HG03060 (cell line): Measurements from ENCODE around the gene ASTN2.

Source experiments
- ATAC-seq: cut with Tn5 transposase; IDR thresholded peaks from one replicate; pipeline ENCODE4 v1.9.1; 2021; ENCODE audit warnings: low read depth, moderate number of reproducible peaks; ENCODE audit not compliant: unreplicated experiment

Gene ASTN2

DNA sequence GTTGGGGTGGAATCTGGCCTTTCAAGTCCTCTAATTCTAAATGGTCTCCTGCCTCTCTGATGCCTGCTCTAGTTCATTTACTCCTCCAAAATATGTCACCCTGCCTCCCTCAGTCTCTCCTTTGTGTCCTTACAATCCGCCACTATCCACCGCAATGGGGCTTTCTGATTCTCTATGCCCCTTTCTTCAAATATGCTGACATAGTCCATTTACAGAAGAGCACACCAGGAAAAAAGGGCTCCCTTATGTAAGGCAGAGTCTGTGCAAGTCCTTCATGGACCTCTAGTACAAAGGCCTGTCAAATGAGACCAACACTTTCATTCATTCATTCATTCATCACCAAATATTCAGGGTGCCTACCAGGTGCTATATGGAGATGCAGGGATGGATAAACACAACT, 2.0 kb upstream of the ASTN2 start:
- ATAC-seq, result no peak

DNA sequence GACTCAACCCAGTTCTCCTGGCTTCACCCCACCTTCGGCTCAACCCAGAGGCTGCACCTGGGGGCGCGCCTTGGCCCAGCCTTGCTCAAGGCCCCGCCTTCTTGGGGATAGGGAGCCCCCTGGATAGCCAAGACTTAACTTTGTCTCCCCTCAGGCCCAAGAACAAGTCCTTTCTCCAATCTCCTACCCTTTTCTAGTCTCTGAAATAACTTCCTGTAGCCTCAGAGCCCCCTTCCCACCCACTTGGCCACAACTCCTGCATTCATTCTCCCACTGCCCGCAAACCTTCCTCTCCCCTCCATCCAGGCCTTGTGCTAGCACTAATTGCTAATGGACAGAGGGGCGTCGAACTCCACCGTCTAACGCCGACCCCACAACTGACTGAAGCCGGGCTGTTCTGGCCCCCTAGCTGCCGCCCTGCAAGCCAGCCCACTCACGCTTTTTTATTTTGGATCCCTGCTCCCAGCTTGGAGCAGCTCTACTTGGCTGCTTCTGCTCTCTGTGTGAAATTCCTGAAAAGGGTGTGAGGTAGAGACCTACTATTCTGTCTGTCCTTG, 579 bp upstream of the ASTN2 start:
- no peak for ATAC-seq

DNA sequence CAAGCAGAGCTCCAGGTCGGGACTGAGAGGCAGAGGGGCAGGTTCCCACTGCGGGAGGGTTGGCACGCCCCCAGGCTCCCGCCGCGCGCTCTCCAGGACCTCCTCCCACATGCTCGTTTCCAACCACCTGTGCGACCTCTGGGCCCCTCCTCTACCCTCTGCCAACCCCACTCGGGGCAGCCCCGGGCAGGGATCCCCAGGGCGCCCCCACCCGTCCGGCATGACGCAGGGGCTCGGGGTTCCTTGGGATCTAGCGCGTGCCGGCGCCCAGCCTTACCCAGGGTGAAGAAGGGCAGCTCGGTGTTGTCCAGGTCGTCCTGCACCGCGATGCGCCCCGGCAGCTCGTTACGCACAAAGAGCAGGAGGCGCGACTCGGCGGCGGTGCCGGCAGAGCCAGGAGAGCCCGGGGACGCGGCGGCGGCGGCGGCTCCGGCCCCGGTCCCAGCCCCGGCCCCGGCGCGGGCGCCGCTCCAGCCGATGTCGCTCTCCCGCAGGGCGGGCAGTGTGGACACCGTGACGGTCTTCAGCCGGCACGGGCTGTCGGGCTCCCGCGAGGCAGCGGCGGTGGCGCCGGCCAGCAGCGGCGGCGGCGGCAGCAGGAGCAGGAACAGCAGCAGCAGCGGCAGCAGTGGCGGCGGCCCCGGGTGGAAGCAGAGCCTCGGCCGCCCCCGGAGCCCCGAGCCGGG, 494 bp downstream of the ASTN2 start:
- ATAC-seq, result no peak

DNA sequence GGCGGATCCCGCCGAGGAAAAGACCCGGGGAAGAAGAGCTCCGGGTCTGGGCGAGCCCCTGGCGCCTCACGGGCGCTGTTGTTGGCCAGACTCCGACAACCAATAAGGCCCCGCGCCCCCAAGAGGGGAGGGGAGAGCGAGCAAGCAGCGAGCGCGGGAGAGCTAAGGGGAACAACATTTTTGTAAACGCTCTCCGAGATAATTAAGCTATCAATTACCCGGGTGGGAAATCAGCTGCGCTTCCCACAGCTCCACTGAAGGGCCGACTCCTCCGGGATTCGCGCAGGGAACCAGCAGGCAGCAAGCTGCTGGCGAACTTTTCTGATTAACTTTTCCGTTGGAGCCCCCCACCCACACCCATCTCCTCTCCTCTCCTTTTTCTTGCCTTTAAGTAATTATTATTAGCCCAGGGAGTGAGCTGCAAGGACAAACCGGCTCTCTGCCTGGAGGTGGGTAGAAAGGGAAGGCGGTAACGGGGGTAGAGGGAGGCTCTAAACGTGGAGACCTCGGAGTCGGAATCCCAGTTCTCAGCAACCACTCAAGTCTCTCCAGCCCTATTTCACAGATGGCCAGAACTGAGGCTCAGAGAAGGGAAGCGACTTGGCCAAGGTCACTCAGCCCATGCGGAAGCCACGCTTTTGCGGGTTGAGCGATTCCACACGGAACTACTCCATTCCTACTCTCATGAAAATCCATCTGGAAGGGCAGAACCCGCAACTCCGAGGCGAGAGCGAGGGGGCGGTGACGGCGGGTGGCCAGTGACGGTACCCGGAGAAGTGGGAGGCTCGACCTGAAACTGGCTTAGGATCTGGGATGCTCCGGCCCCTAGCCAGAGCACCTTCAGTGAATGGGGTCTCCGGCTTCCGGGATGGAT, 1.3 kb downstream of the ASTN2 start:
- ATAC-seq, result no peak

DNA sequence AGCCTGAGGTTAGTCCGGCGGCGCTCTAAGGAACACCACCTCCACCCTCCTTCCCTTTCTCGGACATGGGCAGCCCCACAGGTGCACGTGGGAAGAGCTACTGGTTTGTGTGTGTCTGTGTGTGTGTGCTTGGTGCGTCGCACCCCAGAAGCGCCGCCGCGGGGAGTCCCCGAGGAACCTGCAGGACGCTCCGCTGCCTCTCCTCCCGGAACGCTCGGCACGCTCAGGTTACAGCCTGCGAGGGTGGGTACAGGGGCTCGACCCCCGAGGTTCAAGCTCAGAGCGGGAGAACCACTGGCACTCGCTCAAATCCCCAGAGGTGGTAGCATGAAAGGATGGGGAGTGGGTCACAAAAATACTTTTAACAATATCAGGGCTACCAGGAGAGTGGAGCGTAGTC, 2.0 kb downstream of the ASTN2 start:
- ATAC-seq, result no peak

DNA sequence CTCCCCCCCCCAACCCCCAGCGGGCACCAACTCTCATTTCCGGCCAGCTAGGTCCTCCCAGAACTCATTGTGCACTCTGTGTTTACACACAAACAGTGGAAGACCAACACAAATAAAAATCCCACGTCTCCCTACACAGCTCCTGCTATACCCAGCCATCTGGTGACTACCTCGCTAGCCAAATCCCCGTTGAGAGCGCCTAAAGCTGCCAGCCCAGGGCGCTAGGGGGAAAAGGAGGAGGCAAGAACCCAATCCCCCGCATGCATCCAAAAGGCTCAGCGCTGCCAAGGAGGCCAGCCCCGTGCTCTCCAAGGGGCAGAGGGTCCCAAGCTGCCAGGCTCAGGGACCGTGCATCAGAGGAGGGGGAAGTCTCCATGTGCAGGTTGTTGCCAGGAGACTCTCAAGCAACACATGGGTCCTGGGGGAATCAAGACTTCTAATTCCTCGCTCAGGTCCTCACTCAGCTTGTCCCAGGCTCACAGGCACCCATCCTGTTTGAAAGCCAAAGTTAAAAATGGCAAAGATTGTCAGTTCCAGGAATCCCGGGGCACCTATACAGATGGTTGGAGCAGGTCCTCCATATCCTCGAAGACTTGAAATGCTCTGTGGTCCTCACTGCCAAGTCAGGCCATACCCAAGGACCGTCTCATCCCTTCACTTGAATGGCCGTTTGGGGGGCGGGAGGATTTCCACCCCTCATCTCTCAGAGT, 2.7 kb downstream of the ASTN2 start:
- no peak for ATAC-seq

DNA sequence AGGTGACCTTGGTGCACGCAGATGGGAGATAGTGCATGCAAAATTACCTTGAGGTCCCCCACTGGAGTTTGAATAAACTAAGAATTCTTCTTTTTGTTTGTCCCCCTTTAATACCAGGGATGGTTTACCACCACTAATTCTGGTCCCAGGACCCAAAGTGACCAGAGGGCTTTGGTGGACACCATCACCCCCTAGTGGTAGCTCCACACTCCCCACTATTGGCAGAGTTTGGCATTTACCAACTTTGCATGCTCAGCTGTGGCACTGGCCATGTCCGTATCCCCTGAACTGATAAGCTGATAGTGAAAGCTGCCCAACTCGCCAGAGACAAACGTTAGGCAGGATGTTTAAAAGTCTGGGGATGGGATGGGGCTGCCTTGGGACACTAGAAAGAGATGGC, 3.3 kb downstream of the ASTN2 start:
- no peak for ATAC-seq

DNA sequence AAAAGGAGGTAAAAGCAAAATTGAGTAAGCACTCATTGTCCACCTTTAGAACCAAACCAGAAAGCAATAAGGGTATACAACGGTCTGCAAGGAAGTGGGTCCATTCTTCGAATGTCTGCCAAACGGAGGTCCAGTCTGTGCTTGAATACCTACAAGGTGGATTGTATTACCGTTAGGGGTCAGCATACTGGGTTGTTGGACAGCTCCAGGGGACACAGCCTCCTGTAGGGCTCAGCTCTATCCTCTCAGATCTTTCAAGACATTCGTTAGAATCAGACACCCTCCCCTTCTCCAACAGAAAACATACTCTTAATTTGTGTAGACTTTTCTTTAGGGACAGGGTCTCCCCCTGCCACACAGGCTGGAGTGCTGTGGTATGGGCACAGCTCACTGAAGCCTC, 5.5 kb downstream of the ASTN2 start:
- ATAC-seq, result no peak

DNA sequence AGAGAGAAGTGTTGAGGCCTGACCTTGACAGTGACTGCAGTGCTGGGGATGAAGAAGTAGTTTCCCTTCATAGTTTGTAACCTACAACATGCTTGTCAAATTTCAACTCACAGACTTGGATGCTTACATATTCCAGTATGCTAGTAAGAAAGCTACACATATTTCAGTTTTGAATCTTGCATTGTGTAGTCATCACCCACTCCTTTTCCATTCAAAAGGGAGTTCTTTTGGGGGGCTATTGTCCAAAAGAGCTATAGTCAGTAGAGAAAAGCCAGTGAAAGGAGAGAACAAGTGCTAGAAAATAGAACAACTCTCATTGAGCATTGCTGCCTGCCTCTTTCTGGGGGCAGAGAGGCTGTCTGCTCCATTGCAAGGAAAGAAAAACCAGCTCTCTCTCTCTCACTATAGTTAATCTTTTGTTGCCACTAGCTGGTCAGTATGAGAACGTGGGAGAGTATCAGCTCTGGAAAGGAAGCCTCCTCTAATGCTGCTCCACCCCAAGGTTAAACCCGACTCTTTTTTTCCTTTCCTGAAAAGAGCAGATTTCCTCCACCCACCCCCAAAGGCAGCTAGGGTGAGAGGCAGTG, 7.3 kb downstream of the ASTN2 start:
- no peak for ATAC-seq

DNA sequence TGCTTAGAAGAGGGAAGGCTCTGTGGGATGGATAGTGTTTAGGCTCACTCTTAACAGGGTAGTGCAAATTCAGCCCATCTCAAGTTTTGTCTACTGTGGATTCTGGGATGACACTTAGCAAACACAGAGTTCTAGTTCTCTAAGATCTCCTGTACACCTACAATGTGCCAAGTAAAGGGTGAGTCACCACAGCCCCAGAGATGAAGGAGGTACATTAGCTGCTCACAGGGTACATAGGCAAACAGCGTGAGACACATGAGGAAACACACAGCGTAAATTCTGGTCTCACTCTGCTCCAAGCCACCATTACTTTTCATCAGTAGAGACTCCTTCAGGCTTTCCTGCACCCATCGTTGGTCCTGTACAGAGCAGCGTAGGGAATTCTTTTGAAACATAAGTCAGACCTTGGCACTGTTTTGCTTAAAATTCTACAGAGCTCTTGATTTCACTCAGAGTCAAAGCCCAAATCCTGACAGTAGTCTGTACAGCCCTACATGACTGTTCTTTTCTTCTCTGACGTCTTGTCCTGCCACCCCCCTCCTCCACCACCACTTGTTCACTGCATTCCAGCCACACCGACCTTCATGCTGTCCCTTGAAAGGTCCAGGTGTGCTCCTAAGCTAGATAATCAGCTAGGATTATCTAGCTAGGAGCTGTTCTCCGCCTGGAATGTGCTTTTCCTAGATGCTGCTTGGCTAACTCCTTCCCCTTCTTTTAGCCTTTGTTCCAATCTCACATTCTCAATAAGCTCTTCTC, 8.7 kb downstream of the ASTN2 start:
- no peak for ATAC-seq

DNA sequence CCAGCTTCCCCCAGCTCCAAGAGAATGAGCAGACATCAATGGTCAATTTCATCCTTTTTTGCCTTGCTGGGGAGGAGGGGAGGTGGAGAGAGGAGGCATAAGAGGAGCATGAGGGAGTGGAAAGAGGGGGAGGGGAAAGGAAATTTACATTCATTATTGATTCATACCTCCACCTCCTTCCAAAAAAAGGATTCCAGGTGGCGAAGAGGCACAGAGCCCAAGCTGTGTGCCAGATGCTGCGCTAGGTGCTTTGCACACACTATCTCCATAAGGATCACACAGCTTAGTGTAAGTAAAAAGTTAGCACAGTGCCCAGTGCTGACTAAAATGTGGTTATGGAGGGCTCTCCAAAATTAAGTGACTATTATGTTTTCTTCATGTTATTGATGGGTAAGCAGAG, 11.0 kb downstream of the ASTN2 start:
- no peak for ATAC-seq

DNA sequence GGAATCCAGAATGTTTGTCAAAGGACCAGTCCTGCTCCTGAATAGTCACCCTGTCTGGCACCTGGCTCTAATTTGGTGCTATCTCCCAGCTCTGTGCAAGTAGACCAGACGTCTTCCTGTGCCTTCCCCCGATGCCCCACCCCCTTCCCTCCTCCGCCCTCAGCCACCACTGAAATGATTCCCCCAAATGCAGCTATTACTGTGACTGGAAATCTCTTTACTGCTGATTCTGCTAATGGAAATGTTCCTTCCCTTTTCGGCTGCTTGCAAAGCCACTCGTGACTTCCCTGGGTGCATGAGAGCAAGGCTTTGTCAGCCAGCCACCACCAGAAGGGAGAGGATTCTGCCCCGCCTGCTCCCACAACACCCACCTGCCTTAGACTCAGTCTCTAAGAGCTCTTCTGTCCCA, 11.4 kb downstream of the ASTN2 start:
- ATAC-seq, result no peak

DNA sequence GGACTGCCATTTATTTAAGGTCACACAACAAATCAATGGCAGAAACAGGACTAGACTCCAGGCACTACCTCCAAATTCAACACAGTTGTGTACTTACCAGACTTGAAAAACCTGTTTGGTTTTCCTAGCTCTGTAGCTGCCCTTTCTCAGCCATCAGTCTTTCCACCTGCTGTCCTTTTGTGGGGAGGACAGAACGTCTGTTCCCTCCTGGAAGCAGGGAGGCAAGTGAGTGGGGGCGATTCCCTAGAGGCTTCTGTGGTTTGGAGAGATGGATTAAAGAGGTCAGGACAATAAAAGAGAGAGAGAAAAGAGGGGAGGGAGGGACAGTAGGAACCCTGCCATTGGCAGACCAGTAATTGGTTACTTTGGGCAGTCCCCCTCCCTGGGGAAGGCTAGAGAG, 14.7 kb downstream of the ASTN2 start:
- no peak for ATAC-seq

DNA sequence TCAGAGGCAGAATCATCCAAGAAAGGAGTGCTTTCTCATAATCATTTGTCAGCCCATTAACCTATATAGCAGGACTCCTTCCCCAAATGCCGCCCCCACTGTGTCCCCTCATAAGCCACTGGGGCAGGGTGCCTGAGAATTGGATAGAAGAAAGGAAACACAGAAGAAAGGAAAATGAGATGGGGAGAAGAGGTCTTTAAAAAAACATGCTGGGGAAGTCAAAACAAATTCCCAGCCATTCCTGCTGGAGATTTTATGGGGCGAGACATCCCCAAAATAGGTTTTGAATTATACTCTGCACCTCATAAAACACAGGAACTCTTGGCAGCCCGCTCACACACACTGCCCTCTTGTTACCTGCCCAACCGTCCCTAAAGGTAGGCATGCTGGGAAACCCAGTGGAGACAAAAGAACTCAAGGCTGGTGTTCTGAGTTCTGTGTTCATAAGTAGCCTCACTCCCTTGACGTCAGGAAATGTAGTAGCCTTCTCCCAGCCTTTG, 19.7 kb downstream of the ASTN2 start:
- no peak for ATAC-seq

DNA sequence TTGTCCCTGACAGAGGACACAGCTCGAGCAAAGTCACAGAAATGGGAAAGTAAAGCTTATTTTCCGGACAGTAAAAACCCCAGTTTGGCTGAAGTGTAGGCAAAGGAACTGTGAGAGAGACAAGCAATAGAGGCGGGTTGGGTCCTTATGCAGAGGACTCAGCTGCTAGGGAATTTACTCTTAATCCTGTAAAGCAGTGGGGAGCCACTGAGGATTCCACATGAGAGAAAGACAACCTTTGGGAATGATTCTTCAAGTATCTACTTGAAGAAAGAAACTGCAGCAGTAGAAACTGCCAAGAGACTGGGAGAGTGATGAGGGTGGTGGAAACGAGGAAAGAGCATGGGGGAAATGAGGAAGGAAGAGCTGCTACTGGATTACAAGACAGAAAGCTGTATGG, 20.2 kb downstream of the ASTN2 start:
- ATAC-seq, result no peak

DNA sequence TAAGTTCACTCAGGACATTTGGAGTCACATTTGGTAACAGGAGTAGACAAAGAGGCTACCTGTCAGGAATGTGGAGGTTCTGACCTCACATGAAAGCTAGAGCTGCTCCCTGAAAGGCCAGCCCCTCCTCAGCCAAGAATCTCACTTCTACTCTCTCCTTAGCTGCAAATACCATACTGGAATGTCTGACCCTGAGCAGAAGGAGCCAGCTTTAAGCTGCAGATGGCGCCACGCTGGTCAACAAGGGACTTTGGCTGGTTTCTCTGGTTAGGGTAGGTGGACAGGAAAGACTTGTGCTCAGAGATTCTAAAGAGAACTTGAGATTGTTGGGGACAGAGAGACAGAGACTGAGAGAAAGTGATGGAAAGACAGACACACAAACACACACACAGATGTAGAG, 21.9 kb downstream of the ASTN2 start:
- no peak for ATAC-seq

DNA sequence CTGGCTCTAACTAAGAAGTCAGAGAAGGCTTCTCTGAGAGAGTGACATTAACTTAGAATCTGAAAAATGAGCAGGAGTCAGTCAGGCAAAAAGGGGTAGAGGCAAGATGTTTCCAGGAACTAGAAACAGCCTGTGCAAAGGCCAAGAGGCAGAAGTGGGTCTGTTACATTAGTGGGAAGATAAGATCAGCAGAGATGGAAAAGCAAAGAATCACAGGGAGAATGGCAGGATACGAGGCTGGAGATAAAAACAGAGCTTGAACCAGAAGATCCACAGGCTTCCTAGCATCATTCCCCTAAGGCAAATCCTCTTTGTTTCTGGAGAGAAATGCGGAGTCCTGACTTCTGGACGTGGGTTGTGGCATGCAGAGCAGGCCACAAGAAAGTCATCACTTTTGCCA, 27.4 kb downstream of the ASTN2 start:
- ATAC-seq, result no peak

DNA sequence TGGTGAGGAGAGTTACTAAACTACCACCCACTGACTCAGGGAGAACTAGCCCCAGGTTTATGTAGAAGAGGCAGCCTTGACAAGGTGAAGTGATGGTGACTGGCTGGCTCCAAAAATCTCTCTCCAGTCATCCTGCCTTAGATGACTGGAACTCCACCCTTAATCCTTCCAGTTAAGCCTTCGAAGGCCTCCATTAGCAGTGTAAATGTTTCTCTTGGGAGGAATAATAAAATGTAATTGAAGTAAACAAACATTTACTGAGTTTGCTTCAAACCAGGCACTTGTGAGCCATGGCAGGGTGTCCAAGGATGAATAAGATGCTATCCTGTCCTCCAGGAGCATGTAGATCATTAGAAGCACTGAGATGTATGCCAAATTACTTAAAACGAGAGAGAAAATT, 35.5 kb downstream of the ASTN2 start:
- ATAC-seq, result no peak

DNA sequence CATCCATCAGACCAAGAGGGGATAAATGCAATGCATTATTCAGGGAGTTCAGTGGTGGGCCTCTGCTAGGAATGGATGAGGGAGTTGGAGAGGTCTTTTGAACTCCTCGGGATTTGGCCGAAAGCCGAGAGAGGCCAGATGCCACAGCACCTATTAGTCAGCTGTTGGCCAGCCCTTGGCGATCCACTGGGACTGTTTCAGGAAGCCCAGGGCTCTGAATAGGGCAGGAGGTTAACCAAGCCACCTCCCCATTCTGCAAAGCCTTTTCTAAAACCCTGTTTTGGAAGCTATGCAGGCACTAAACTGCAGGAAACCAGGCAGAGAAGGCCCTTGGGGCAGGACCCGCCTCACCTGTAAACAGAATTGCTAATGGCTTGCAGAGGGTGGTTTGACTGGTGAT, 37.8 kb downstream of the ASTN2 start:
- no peak for ATAC-seq

DNA sequence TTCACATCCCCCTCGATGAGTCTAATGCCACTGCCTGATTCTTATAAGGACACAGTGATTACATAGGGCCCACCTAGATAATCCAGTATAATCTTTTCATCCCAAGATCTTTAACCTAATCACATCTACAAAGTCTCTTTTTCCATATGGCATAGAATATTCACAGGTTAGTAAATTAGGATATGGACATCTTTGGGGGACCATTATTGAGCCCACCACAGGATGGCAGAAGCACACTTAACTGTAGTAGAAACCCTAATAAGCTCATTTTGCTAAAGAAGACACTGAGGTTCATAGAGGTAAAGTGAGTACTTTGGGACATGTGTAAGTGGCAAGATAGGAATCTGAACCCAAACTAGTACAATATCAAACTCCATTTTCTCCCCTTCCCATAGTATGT, 38.9 kb downstream of the ASTN2 start:
- ATAC-seq, result no peak
